HEK293 (cell line): ENCODE measurements around the gene GALNT15.

Source experiments
- ZNF37A ChIP-seq: fragments of 450-650 bp; IDR thresholded peaks from 2 replicates; pipeline ENCODE4 v1.5.1; 2018; ENCODE audit warnings: missing biosample characterization, missing genetic modification characterization
- ZNF513 ChIP-seq: fragments of 450-650 bp; IDR thresholded peaks from 2 replicates; pipeline ENCODE4 v1.5.1; 2018; ENCODE audit warnings: missing biosample characterization, missing genetic modification characterization
- ZNF76 ChIP-seq: fragments of 450-650 bp; formaldehyde crosslinking; IDR thresholded peaks from 2 replicates; pipeline ENCODE4; 2016; ENCODE audit warnings: low read depth, missing biosample characterization, missing genetic modification characterization, borderline replicate concordance
- TF ChIP-seq, protein P1 (sequence below): fragments of 450-650 bp; formaldehyde crosslinking; IDR thresholded peaks from 2 replicates; pipeline ENCODE4 v1.5.1; 2016; ENCODE audit warnings: missing biosample characterization, missing genetic modification characterization

GRCh38 chr3:16191591-16191990, 17.1 kb downstream of the GALNT15 start:
- TF ChIP-seq ZNF76 (tag by site-specific recombination) (no peak), ZNF513 (no peak), ZNF37A (tag by site-specific recombination) (no peak)
- TF ChIP-seq, protein P1, sequence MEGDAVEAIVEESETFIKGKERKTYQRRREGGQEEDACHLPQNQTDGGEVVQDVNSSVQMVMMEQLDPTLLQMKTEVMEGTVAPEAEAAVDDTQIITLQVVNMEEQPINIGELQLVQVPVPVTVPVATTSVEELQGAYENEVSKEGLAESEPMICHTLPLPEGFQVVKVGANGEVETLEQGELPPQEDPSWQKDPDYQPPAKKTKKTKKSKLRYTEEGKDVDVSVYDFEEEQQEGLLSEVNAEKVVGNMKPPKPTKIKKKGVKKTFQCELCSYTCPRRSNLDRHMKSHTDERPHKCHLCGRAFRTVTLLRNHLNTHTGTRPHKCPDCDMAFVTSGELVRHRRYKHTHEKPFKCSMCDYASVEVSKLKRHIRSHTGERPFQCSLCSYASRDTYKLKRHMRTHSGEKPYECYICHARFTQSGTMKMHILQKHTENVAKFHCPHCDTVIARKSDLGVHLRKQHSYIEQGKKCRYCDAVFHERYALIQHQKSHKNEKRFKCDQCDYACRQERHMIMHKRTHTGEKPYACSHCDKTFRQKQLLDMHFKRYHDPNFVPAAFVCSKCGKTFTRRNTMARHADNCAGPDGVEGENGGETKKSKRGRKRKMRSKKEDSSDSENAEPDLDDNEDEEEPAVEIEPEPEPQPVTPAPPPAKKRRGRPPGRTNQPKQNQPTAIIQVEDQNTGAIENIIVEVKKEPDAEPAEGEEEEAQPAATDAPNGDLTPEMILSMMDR = no peak
